Cardiac fibroblast (primary cell): Measurements from ENCODE around the gene STK32B.
A peak's percentile ranks its signal among the peaks of the same experiment; 100 is the strongest.

Source experiments
- DNase-seq, 2 donors: peaks; one replicate each; pipeline versions ENCODE4 v3.0.0 to v3.0.0-alpha.2; 2010; ENCODE audit warnings: low read depth in 2 of 2
- H3K4me3 ChIP-seq, 2 donors: replicated peaks in 1 of 2; 1 replicate in 1 of 2; 2 replicates in 1 of 2; pipeline ENCODE4 v1.5.1; 2011; ENCODE audit warnings: low read depth in 2 of 2, low read length in 2 of 2, mild to moderate bottlenecking in 2 of 2, moderate library complexity in 1 of 2
- TF ChIP-seq, protein P1 (sequence below): IDR thresholded peaks from one replicate; pipeline ENCODE4 v1.5.1; 2011; ENCODE audit warnings: low read depth, mild to moderate bottlenecking, low read length, inconsistent platforms

The STK32B gene

DNA sequence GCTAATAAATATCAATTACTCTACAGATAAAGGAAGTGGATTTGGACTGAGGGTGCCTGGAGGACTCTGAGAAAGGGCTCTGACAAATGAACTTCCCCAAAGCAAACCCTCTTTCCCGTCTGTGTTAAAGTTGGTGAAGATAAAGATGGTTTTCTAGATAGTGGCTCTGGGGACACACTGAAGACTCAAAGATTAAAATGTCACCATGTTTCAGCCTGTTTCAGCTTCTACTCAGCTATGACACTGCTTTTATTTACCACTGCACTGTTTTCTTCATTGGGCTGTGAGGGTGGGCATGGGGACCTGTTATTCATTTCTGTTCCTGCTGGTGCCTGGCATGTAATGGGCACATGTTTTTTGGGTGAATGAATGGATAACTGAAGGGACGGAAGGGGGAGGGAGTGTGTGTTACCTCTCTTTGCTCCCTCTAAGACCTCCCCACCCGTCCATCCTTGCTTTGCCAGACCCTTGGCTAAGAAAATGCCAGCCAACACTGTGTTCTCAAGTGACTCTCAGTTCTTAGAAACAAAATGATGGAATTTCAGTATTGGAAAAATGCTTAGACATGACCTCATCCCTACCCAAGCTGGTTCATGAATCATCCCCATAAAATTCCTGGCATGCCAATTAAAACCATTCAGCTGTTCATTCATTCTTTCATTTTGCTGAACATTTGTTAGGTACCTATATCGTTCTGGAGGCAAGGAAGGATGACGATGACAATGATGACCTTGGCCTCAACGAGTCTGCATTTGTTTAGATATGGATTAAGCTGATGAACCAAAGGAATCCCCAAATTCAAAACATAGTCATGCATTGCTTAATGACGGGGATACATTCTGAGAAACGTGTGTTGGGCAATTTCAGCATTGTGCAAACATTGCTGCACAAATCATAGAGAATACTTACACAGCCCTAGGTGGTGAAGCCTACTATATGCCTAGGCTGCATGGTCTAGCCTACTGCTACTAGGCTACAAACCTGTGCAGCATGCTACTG lies 13.4 kb upstream of the STK32B start:
- TF ChIP-seq, protein P1, sequence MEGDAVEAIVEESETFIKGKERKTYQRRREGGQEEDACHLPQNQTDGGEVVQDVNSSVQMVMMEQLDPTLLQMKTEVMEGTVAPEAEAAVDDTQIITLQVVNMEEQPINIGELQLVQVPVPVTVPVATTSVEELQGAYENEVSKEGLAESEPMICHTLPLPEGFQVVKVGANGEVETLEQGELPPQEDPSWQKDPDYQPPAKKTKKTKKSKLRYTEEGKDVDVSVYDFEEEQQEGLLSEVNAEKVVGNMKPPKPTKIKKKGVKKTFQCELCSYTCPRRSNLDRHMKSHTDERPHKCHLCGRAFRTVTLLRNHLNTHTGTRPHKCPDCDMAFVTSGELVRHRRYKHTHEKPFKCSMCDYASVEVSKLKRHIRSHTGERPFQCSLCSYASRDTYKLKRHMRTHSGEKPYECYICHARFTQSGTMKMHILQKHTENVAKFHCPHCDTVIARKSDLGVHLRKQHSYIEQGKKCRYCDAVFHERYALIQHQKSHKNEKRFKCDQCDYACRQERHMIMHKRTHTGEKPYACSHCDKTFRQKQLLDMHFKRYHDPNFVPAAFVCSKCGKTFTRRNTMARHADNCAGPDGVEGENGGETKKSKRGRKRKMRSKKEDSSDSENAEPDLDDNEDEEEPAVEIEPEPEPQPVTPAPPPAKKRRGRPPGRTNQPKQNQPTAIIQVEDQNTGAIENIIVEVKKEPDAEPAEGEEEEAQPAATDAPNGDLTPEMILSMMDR, result no peak
- H3K4me3 ChIP-seq, result no peak overlapping the region
- DNase-seq, result peak; percentile 79 to 86

GRCh38 chr4:5039800-5040199 lies 11.5 kb upstream of the STK32B start:
- H3K4me3 ChIP-seq, result no peak overlapping the region
- DNase-seq, result no peak
- TF ChIP-seq, protein P1, result no peak

- no peak overlapping the region for H3K4me3 ChIP-seq
- DNase-seq, result no peak
- TF ChIP-seq, protein P1, result no peak
These were observed 10.2 kb upstream of the STK32B start for GRCh38 chr4:5040856-5041620.

DNA sequence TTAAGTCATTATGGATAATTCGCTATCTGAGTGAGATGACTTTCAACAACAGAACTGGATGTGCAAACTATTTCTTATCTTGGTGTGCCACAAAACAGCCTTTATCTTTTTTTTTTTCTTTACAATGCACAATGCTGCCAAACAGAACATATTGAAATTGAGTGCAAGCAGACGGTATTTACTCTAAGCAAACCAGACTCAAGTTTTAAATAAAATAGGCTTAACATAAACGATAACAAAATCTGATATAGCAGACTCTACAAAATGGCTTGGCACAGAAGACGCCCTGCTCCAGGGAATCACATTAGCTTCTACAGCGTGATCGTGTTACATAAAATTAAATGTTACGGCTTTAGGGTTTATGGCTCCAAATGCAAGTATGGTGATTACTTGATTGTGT lies 9.6 kb upstream of the STK32B start:
- no peak overlapping the region for H3K4me3 ChIP-seq
- TF ChIP-seq, protein P1, result no peak
- DNase-seq, result no peak

DNA sequence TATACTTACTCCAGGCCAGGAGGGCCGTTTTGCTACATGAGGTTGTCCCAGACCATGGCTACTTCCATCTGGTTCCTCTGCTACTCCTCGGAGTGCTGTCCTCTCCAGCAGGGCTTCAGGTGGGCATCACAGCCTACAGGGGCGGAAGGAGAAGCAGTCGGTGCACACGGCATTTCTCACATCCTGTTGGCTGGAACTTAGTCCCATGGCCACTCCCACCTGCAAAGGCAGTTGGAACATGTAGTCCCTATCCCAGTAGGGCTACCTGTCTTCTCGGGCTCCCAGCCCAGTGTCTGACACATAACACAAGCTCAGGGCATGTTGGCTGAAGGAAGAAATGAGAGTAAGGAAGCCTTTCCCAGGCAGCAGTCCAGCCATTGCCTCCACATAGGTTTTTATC lies 7.7 kb upstream of the STK32B start:
- H3K4me3 ChIP-seq, result no peak overlapping the region
- no peak for DNase-seq
- TF ChIP-seq, protein P1, result no peak

GRCh38 chr4:5044341-5044740 lies 6.9 kb upstream of the STK32B start:
- no peak for DNase-seq
- TF ChIP-seq, protein P1, result no peak
- H3K4me3 ChIP-seq, result no peak overlapping the region
